ENCODE data around the gene TNXB.

GRCh38 chr6:32148289-32149091 lies 39.4 kb upstream of the TNXB start:
- TF ChIP-seq CTCF (IDR thresholded peaks at IDR 0.05; ENCODE audit: low read length) (no peak), EZH2 (IDR thresholded peaks at IDR 0.05; ENCODE audit: borderline replicate concordance, low read length) (no peak)
